Measurements from ENCODE around the gene SUMO1. TPM values are rescaled to one million over a fixed set of nuclear protein-coding genes. Genes with fewer than 3 reads are reported as not detected.

Gene SUMO1
- 102 and 104 TPM in 2 replicates for total RNA-seq

GRCh38 chr2:202238234-202239197, at the start of gene SUMO1:
TSS of gene SUMO1 (minus strand) at chr2:202238597. CDS start at chr2:202238451, 146 bp downstream.

DNA sequence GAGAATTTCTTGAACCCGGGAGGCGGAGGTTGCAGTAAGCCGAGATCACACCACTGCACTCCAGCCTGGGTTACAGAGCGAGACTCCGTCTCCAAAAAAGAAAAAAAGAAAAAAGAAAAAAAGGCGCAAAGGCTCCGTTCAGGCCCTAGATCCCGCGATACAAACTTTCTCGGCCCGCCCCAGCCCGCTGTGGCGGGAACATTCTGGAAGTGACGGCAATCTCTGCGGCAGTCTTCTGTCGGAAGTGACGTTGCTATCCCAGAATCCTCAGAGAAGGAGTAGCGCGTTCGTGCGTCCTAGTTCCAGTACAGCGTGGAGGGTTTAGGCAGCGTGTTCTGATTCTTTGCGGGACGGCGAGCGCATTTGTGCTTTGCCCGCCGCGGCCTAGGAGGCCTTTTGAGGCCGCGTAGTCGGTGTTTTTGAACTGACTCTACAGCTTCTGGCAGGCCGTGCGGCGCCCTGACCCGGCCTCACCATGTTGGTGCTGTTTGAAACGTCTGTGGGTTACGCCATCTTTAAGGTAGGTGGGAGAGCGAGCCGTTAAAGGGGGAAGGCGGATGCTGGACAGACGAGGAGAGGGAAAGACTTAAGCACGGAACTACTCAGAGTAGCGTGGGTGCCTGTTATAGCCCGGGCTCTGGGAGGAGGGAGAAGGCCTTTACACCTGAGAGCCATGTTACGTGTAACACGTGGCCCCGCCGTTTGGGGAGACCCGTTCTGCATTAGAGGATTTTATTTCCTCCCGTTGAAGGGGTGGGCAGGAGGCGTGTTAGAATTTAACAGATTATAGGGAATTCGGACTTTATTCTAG, 27.3 kb upstream of the SUMO1 start, which contains the start of gene NOP58:
Gene NOP58 (plus strand): TSS at position 297 of the 811 bp plus-strand sequence. CDS start 179 bp downstream, at position 476.

Other genes starting within 250 kb of the SUMO1 start
- gene FZD7, start 204.7 kb downstream of the SUMO1 start, total RNA-seq, result 2.7 and 6.5 TPM in 2 replicates
- not detected in 2 replicates for gene KIAA2012, start 165.3 kb downstream of the SUMO1 start, total RNA-seq
- 35.8 and 79.5 TPM in 2 replicates for gene NOP58, start 27.2 kb upstream of the SUMO1 start, total RNA-seq
- 13.7 and 20.0 TPM in 2 replicates for gene BMPR2, start 137.7 kb upstream of the SUMO1 start, total RNA-seq